Posterior vena cava (tissue), 2 donors: Measurements from ENCODE around the gene CDC42BPB. TPM values are rescaled to one million over a fixed set of nuclear protein-coding genes. Genes with fewer than 3 reads are reported as not detected.
A peak's percentile ranks its signal among the peaks of the same experiment; 100 is the strongest.
"Not testable (repeated sequence)": the region's sequence is repeated elsewhere in the genome, so short reads cannot be mapped to it uniquely, and the experiment has no call there.

Experiments used
- DNase-seq: peaks from one replicate; pipeline ENCODE4 v3.0.0-alpha.2; 2020; ENCODE audit warnings: low spot score
- intact Hi-C, 2 donors: fragments of 100-400 bp; cut with DNase I; formaldehyde crosslinking; loops; one replicate each; pipeline versions ENCODE4 v1.14.1 to v1.14.2; 2022 to 2023
- total RNA-seq, 2 donors: library from RNA; stranded (reverse); fragmentation: NEBNext Ultra II Directional; extraction: Animal tissue kit (Norgen Biotek cat#: 25700); gene quantifications; one replicate each; pipeline ENCODE4 v1.2.1, GENCODE V29; 2021
- donor health status: DM: yes; HTN: yes; CAD: no.
- donor health status: DM: yes; HTN: yes; CAD: no.

The CDC42BPB gene
- total RNA-seq, 2 donors from 2014 or later = 81.1 to 89.3 TPM

DNA sequence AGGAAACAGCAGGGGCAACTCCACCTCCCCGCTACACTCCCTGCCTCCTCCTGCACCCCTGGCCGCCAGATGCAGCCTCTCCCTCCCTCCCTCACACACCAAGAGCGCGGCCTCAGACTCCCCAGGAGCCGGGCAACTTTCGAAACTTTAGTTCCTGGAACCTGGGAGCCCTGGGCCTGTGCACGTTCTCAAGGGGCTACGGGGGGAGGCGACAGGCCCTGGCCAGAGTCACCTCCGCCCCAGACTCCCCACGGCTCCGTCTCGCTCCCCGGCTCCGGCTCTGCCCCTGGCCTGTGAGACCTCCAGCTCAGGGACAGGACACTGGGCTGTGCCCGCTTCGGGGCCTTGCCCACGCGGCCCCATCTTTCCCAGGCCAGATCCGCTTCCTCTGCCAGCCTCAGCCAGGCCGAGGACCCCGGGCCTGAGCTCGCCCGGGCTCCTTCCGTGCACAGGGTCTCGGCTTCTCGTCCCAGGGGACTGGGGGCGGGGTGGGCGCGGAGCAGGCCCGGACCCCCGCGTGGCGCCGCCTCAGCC, 129.4 kb downstream of the CDC42BPB start:
- intact Hi-C loops = no loop called here
- DNase-seq = no peak

DNA sequence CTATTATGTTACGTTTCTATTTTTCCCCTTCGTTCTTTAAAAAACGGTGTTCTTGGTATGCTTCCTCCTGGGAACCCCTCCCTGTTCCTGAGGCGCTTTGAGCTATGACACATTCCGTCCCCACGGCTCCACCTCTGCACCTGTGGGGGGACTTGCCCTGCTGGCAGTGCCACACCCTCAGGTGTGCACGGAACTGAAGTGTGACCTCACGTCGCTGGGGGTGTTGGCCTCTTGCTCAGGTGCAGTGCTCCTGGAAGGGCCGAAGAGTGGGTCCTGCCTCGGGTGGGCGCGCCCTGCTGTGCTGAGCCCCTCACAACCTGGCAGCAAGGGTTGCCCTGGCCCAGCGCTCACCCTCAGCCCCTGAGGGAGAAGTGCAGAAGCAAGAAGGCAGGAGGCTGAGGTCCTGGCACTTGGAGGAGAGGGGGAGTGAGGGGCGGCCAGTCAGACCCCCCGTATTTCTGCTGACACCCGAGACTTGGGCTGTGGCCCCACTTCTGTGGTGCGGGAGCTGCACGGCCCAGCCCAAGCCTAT, 129.9 kb downstream of the CDC42BPB start:
- no peak for DNase-seq
- intact Hi-C loops = no loop called here

DNA sequence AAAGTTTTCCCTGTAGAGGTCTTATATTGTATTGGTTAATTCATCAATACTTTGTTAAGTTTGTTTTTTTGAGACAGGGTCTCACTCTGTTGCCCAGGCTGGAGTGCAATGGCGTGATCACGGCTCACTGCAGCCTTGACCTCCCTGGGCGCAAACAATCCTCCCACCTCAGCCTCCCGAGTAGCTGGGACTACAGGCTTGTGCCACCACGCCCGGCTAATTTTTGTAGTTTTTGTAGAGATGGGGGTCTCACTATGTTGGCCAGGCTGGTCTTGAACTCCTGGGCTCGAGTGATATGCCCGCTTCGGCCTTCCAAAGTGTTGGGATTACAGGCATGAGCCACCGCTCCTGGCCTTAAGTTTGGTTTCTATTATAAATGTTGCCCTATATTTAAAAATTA, 130.5 kb downstream of the CDC42BPB start:
- intact Hi-C loops, DNase-seq: not testable (repeated sequence)

DNA sequence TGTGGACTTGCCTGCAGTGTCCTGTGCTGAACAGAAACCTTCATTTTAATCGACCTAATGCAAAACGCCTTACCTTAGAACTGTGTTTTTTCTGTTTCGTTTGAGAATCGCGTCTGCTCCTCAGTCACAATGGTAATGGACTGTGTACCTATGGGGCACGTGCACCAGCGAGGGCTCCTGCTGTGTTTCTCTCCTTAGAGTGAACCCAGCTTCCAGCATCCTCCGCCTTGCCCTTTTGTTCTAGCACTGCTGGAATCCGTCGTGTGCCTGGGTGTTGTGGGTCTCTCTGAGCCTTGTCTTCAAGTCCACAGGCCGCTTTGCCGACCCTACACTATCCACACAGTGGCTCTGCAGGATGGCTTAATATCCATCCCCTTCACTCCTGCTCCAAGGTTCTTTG, 131.2 kb downstream of the CDC42BPB start:
- no peak for DNase-seq
- intact Hi-C loops = no loop called here

DNA sequence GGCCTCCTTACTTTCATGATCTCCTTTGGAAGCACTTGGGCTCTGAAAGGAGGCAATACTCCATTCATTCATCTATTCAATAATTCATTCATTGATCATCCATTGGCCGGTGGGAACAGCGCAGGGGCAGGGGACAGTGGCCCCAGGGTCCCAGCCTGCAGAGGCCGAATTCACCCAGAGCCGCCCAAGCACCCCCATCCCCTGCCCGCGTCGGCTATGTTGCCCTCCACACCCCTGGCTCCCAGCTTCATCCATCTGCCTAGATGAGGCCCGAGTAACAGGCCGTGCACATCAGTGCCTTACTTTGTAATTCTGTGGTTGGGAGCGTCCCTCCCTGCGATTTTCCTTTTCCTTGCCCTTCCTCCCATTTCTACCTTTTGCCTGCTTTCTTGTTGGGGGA, 131.7 kb downstream of the CDC42BPB start:
- intact Hi-C loops = no loop called here
- DNase-seq = no peak

DNA sequence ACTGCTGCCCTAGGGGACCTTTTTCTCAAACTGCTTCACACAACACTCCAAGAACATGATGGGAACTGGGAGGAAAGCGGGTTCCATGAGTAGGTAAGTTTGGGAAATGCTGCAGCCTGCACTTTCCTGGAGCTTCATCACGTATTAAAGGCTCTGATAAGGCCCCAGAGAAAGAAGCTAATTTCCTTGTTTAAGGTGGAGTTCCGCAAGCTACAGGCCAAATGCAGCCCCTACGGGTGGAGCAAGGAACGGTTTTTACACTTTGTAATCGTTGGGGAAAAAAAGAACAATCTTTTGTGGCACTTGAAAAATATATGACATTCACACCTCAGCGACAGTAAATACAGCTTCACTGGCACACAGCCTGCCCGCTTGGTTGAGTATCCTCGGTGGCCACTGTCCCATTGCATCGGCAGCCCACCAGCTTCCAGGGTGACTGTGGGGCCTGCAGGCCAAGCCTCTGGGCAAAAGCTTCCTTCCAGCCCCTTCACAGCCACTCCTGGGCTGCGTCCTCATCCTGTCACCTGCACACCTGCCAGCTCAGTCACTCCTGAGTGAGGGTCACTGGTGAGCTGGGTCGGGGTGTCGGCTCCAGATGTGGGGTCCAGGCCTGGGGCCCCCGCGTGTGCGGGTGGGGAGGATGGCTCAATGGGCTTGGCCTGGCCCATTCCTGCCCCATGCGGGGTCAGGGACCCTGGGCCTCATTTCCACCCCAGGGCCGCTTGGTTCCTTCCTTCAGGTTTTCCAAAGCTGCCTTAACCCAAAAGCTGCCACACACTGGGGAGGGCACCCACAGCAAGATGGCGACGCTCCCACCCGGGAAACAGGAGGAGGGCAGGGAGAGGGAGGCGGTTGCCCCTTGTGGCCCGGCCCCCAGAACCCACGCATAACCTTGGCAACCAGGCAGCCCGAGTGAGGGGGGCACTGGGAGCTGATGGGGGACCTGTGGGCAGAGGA, 132.4 kb downstream of the CDC42BPB start:
- no peak for DNase-seq
- intact Hi-C loops = no loop called here

DNA sequence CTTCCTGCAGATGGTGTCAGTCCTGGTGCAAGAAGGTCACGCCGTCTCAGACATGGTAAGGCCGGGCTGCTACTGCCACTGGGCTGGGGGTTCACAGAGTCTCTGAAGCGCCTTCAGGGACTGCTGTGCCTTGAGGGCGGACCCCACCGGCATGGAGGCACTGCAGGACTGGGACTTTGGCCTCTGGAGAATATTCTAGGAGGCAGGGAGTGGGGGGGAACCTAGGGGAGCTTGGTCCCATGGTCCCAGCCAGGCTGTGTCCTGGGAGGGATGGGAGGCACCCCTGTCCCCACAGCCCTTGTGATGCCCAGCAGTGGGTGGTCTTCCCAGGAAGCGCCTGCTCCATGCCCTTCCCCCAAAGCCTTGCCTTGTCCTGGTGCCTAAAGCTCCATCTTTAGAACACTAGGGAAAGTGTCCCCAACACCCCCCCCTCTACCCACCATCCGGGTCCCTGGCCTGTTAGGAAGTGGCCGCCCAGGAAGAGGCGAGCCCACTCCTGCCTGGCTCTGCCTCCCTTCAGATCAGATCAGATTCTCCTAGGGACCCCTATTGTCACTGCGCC, 133.3 kb downstream of the CDC42BPB start:
- DNase-seq = no peak
- intact Hi-C loops = no loop called here

DNA sequence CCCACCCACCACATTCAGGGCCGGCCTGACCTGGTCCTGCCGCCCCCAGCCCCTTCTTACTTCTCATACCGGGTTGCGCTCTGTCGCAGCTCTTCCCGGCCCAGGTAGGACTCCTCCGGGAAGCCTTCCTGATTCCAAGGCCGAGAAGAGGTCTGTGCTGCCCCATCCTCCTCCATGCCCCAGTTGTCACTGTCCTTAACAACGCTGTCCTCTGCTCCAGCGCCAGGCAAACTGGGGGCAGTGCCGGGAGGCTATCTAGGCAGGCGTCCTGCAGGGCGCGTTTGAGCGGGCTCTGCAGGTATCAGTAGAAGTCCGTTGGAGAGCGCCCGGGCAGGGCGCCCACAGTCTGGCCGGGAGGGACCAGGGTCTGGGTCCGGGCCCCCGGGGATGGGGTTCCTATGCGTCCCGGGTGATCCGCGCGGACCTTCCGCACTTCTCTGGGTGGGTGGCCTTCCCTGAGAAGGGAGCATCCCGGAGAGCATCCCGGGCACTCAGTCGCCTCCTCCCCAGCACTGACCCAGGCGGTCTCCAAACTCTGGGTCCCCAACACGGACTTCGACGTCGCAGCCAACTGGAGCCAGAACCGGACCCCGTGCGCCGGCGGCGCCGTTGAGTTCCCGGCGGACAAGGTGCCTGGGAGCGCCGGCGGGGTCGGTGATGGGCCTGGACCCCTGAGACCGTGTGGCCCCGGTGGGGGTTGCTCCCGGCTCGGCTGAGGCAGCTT, 134.0 kb downstream of the CDC42BPB start:
- intact Hi-C loops = no loop called here
- DNase-seq = no peak

DNA sequence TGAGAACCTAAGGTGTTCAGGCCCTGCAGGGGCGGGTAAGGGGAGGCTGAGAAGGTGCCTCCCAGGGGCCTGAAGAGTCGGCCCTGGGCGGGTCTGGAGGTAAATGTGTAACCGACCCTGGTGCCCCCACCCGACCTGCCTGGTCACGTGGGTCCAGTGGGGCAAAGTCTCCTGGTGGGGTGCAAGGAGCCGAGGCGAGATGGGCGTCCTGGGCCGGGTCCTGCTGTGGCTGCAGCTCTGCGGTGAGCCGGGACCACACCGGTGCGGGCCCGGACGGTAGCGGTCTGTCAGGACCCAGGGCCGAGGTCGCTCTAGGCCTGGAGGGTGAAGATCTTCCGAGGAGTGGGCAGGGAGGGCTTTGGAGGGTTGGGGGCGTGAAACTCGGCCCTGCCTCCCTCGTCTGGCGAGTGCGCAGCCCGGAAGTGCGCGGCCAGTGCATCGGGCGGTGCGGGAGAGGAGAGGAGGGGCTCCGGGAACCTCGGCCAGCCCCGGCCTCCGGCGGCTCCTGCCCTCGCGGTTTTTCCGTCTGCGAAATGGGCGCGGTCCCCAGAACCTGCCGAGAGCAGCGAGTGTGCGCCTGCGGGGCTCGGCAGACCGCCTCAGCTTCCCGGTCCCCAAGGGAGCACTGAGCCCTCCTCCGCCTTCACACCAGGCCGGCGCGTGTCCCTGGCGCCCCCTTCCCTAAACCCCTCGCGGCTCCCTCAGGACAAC, 134.7 kb downstream of the CDC42BPB start, which contains the start of gene AMN:
AMN (plus strand) TSS at position 174 of the 711 bp plus-strand sequence; CDS start at position 200, 26 bp downstream.
- no peak for DNase-seq

DNA sequence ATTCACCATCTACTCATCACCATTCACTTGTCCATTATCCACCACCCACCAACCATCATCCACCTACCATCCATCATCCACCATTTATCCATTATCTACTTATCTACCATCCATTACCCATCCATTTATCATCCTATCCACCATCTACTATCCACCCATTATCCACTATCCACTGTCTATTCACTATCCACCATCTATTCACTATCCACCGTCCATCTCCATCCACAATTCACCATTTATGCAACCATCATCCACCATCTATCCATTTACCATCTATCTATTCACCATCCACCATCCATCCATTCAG, 136.4 kb downstream of the CDC42BPB start:
- DNase-seq = no peak
- intact Hi-C loops = no loop called here

More for the DNA sequence above, 134.7 kb downstream of the CDC42BPB start, which contains the start of gene AMN:
- intact Hi-C loops = no loop called here

DNA sequence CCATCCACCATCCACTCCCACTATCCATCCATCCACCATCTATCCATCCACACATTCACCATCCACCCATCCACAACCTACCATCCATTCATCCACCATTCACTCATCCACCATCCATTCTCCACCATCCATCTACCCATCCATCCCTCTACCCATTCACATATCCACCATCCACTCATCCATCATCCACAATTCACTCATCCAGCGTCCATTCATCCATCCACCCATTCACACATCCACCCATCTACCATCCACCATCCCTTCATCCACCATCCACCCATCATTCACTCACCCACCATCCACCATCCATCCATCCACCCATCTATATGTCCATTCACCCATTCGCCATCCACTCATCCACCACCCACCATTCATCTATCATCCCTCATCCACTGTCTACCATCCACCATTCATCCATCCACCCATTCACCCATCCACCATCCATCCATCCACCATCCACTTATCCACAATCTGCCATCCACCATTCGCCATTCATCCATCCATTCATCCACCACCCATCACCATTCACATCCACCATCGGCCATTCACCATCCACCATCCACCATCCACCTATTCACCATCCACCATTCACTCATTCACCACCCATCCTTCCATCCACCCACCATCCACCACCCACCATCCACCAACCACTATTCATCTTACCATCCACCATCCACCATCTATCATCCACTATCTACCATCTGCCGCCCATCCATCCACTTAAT, 136.9 kb downstream of the CDC42BPB start:
- no peak for DNase-seq
- intact Hi-C loops = no loop called here

DNA sequence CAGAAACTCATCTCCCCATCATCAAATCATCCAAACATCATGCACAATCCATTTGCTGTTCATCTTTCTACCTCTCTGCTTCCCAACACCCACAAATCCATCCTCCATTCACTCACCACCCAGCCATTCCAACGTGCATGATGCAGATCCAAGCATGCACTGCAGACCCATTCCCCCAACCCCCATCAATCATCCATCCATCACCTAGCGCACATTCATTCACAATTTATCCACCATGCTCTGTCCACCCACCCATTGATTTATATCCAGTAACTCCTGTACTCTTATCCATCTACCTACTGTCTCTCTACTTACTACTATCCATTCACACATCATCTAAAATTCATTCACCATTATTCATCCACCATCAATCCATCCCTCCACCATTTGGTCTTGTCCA, 138.9 kb downstream of the CDC42BPB start:
- intact Hi-C loops = loop anchor here (10.0 kb wide), 2 partner anchors 144 to 224 kb away; partner anchors contain the start of gene TRAF3 (in 1 of the 2)
- DNase-seq = no peak

DNA sequence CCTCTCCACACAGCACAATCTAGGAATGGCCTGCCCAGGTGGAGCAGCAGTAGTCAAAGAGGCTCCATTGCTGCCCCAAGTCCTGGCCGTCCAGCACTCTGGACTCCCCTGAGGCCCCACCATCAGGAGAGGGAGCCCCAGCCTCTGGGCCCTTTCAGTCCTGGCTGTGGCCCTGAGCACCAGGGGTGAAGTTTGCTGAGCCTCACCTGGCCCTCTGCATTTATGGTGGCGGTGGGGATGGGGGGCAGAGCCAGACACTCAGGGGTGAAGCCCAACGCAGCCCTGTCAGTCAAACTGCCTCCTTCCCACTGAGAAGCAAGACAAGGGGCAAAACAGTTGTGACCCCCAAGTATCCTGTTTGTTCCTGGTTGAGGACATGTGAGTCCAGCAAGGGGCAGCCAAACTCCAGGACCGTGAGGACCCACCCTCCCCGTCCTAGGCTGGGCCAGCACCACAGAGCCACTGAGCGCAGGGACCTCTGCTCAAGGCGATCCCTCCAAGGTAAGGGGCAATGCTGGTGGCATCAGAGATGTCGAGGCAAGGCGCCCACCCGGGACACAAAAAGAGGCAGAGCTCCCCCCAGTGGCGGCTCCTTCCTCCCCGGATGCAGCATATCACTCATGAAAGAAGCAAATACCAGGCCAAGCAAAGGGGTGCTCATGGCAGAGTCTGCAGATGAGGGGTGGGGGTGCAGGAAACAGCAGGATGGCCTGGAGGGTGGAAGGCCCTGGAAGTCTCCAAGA, 139.7 kb downstream of the CDC42BPB start:
- intact Hi-C loops = loop anchor here (10.0 kb wide), 2 partner anchors 143 to 223 kb away; partner anchors contain the start of gene TRAF3 (in 1 of the 2)
- peak; percentile 88 for DNase-seq

DNA sequence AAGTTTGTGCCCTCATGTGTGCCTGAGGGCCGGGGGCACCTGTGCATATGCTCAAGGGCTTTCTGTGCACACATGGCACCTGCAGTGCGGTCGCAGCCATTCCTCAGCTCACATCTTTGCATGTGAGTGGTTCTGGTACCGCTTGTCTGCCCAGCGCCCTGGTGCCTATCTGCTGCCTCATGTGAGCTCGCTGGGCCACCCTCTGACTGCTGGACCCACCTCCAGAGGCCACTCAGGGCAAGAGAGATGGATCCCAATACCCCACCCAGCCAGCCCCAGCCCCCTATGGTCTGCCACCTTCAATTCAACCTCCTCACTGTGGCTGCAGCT, 140.3 kb downstream of the CDC42BPB start:
- intact Hi-C loops = loop anchor here (10.0 kb wide), 2 partner anchors 142 to 222 kb away; partner anchors contain the start of gene TRAF3 (in 1 of the 2)
- peak; percentile 76 for DNase-seq

DNA sequence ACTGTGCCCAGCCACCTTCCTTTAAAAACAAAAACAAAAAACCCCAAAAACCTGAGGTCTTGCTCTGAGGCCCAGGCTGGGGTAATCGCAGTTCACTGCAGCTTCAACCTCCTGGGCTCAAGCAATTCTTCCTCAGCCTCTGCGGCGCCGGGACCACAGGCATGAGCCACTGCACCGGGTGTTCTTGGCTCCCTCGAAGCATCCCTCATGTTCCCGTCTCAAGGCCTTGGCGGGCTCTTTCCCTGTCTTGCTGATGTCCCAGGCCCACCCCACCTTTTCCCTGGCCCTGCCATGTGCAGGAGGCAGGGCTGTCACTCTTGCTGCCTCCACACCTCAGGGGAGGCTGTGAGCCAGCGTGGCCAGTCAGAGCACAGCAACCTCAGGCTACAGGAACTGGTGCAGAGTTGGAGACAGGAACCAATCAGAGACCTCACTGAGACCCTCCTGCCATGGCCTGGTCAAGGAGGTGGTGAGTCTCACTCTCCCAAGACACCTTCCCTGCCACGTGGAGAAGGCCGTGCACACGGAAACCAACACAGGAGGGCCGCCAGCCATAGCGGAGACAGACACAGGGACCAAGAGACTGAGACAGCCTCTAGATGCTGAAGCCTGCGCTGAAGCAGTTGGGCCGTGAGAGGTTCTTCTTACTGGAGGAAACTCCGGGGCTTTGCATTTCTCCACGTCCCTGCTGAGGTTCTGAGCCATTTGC, 140.8 kb downstream of the CDC42BPB start:
- intact Hi-C loops = loop anchor here (1.0 to 10.0 kb wide), 3 partner anchors 142 to 296 kb away; partner anchors contain the start of gene TRAF3 (in 1 of the 2)
- DNase-seq = peak; percentile 67

DNA sequence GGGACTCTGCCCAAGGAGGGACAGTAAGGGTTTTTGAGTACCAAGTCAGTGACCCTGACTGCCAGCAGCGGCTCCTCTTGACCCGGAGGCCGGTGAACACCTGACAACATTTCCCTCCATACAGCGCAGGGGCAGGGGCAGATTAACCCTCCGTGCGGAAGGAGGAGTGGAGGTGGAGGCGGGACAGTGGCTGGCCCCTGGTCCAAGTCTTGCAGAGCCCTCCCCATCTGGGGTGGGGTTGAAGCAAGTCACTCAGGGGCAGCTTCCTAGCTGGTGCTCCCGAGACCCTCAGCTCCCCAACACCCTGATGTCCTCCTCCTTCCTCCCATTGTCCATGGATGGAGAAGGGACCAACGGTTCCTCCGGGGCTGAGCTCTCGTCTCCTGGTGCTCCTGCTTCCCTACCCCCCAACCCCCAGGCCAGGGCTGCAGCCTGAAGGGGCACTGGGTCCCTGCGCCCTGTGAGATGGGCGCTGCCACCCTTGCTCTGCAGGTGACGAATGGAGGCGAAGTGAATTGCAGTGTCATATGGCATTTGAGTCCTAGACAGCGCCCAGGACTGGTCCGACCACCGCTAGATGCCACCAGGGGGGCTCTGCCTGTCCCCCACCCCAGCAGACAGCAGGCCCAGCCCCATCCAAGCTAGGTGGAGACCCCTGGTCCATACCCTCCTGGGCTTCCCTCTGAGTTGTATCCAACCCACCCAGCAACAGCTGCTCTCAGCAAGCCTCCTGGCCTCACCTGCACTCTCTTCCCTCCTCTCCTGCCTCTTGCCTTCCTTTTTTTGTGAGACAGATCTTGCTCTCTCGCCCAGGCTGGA, 141.8 kb downstream of the CDC42BPB start:
- DNase-seq = peak; percentile 48
- intact Hi-C loops = loop anchor here (1.0 to 10.0 kb wide), 3 partner anchors 141 to 295 kb away; partner anchors contain the start of gene TRAF3 (in 1 of the 2)
